ENCODE measurements around the gene SP3.

Gene SP3

GRCh38 chr2:173966274-173967098 lies 1.3 kb upstream of the SP3 start:
- no peak for ATAC-seq
- Mint-ChIP-seq H3K9me3 (no peaks in the 10 kb centered on the region), H3K4me3 (peak overlapping the region; percentile 98), H3K27me3 (no peaks in the 10 kb centered on the region), H3K4me1 (peaks cover 26% of the 10 kb centered on the region), H3K27ac (peak overlapping the region; percentile 98), H3K36me3 (ENCODE audit: low read depth) (peaks cover 19% of the 10 kb centered on the region)
- DNase-seq = no peak

GRCh38 chr2:173964565-173965371 lies 405 bp downstream of the SP3 start:
- Mint-ChIP-seq H3K9me3 (no peaks in the 10 kb centered on the region), H3K4me1 (peaks cover 37% of the 10 kb centered on the region), H3K4me3 (peak overlapping the region; percentile 98), H3K27ac (peak overlapping the region; percentile 98), H3K36me3 (ENCODE audit: low read depth) (peaks cover 32% of the 10 kb centered on the region), H3K27me3 (no peaks in the 10 kb centered on the region)
- DNase-seq = peak; percentile 83
- ATAC-seq = peak; percentile 16

- Mint-ChIP-seq H3K4me1 (peaks cover 45% of the 10 kb centered on the region), H3K27me3 (no peaks in the 10 kb centered on the region), H3K9me3 (no peaks in the 10 kb centered on the region), H3K36me3 (ENCODE audit: low read depth) (peaks cover 37% of the 10 kb centered on the region), H3K4me3 (peak overlapping the region; percentile 98), H3K27ac (peak overlapping the region; percentile 82)
- peak; percentile 92 for DNase-seq
- ATAC-seq = peak; percentile 65
Measured at GRCh38 chr2:173963817-173964564, 1.2 kb downstream of the SP3 start.

- peak overlapping the region; percentile 90 for H3K4me3 Mint-ChIP-seq
- peaks cover 50% of the 10 kb centered on the region for H3K4me1 Mint-ChIP-seq
- H3K36me3 Mint-ChIP-seq (ENCODE audit: low read depth) = peaks cover 39% of the 10 kb centered on the region
- H3K9me3 Mint-ChIP-seq = no peaks in the 10 kb centered on the region
- no peaks in the 10 kb centered on the region for H3K27me3 Mint-ChIP-seq
- ATAC-seq = peak; percentile 12
- no peak for DNase-seq
- peak overlapping the region; percentile 98 for H3K27ac Mint-ChIP-seq
Measured at GRCh38 chr2:173963323-173963816, 1.8 kb downstream of the SP3 start.

- ATAC-seq = no peak
- H3K27ac Mint-ChIP-seq = peak overlapping the region; percentile 98
- peaks cover 56% of the 10 kb centered on the region for H3K4me1 Mint-ChIP-seq
- H3K4me3 Mint-ChIP-seq = peak overlapping the region; percentile 90
- DNase-seq = no peak
- H3K9me3 Mint-ChIP-seq = no peaks in the 10 kb centered on the region
- H3K36me3 Mint-ChIP-seq (ENCODE audit: low read depth) = peaks cover 42% of the 10 kb centered on the region
- no peaks in the 10 kb centered on the region for H3K27me3 Mint-ChIP-seq
Measured at GRCh38 chr2:173962583-173963110, 2.5 kb downstream of the SP3 start.

GRCh38 chr2:173962031-173962430 lies 3.1 kb downstream of the SP3 start:
- no peaks in the 10 kb centered on the region for H3K9me3 Mint-ChIP-seq
- peak overlapping the region; percentile 98 for H3K27ac Mint-ChIP-seq
- H3K4me1 Mint-ChIP-seq = peaks cover 62% of the 10 kb centered on the region
- no peaks in the 10 kb centered on the region for H3K27me3 Mint-ChIP-seq
- H3K4me3 Mint-ChIP-seq = peak overlapping the region; percentile 90
- DNase-seq (no peak), ATAC-seq (no peak)
- H3K36me3 Mint-ChIP-seq (ENCODE audit: low read depth) = peaks cover 47% of the 10 kb centered on the region

GRCh38 chr2:173961346-173961705 lies 3.8 kb downstream of the SP3 start:
- Mint-ChIP-seq H3K27me3 (no peaks in the 10 kb centered on the region), H3K4me3 (peak overlapping the region; percentile 90), H3K27ac (peak overlapping the region; percentile 76), H3K9me3 (no peaks in the 10 kb centered on the region), H3K36me3 (ENCODE audit: low read depth) (peaks cover 55% of the 10 kb centered on the region), H3K4me1 (peaks cover 62% of the 10 kb centered on the region)
- no peak for DNase-seq
- no peak for ATAC-seq

GRCh38 chr2:173959909-173960308 lies 5.3 kb downstream of the SP3 start:
- Mint-ChIP-seq H3K27ac (peak overlapping the region; percentile 82), H3K9me3 (no peaks in the 10 kb centered on the region), H3K36me3 (ENCODE audit: low read depth) (peaks cover 64% of the 10 kb centered on the region), H3K4me1 (peaks cover 69% of the 10 kb centered on the region), H3K4me3 (peak overlapping the region; percentile 67), H3K27me3 (no peaks in the 10 kb centered on the region)
- DNase-seq (no peak), ATAC-seq (no peak)

- ATAC-seq = no peak
- Mint-ChIP-seq H3K4me3 (peak overlapping the region; percentile 67), H3K4me1 (peaks cover 74% of the 10 kb centered on the region), H3K27ac (peak overlapping the region; percentile 82), H3K27me3 (no peaks in the 10 kb centered on the region), H3K36me3 (ENCODE audit: low read depth) (peaks cover 69% of the 10 kb centered on the region), H3K9me3 (no peaks in the 10 kb centered on the region)
- no peak for DNase-seq
Measured at GRCh38 chr2:173959358-173959884, 5.8 kb downstream of the SP3 start.

GRCh38 chr2:173958198-173958846 lies 6.9 kb downstream of the SP3 start:
- no peaks in the 10 kb centered on the region for H3K9me3 Mint-ChIP-seq
- ATAC-seq (no peak), DNase-seq (no peak)
- H3K4me3 Mint-ChIP-seq = peak overlapping the region; percentile 23
- H3K36me3 Mint-ChIP-seq (ENCODE audit: low read depth) = peaks cover 78% of the 10 kb centered on the region
- H3K27me3 Mint-ChIP-seq = no peaks in the 10 kb centered on the region
- H3K27ac Mint-ChIP-seq = no peak overlapping the region
- H3K4me1 Mint-ChIP-seq = peaks cover 84% of the 10 kb centered on the region

GRCh38 chr2:173957517-173957916 lies 7.7 kb downstream of the SP3 start:
- H3K9me3 Mint-ChIP-seq = no peaks in the 10 kb centered on the region
- no peaks in the 10 kb centered on the region for H3K27me3 Mint-ChIP-seq
- H3K36me3 Mint-ChIP-seq (ENCODE audit: low read depth) = peaks cover 78% of the 10 kb centered on the region
- DNase-seq = no peak
- H3K27ac Mint-ChIP-seq = no peak overlapping the region
- H3K4me1 Mint-ChIP-seq = peaks cover 92% of the 10 kb centered on the region
- peak overlapping the region; percentile 9 for H3K4me3 Mint-ChIP-seq
- no peak for ATAC-seq

GRCh38 chr2:173956454-173956853 lies 8.7 kb downstream of the SP3 start:
- H3K27ac Mint-ChIP-seq = peak overlapping the region; percentile 50
- DNase-seq = no peak
- no peaks in the 10 kb centered on the region for H3K9me3 Mint-ChIP-seq
- no peaks in the 10 kb centered on the region for H3K27me3 Mint-ChIP-seq
- H3K36me3 Mint-ChIP-seq (ENCODE audit: low read depth) = peaks cover 83% of the 10 kb centered on the region
- no peak overlapping the region for H3K4me3 Mint-ChIP-seq
- no peak for ATAC-seq
- peaks cover 95% of the 10 kb centered on the region for H3K4me1 Mint-ChIP-seq

- H3K27ac Mint-ChIP-seq = no peak overlapping the region
Measured at GRCh38 chr2:173955867-173956266, 9.3 kb downstream of the SP3 start.

More at GRCh38 chr2:173955867-173956266, 9.3 kb downstream of the SP3 start:
- DNase-seq (no peak), ATAC-seq (no peak)
- no peak overlapping the region for H3K4me3 Mint-ChIP-seq
- no peaks in the 10 kb centered on the region for H3K27me3 Mint-ChIP-seq
- peaks cover 96% of the 10 kb centered on the region for H3K4me1 Mint-ChIP-seq
- H3K9me3 Mint-ChIP-seq = no peaks in the 10 kb centered on the region
- H3K36me3 Mint-ChIP-seq (ENCODE audit: low read depth) = peaks cover 82% of the 10 kb centered on the region

Data from activated naive CD8-positive, alpha-beta T cell treated with anti-CD3 and anti-CD28 coated beads, Interleukin-2, amount 50 U/mL, for 24 hours (primary cell).